GM18526 (cell line): ENCODE measurements around the gene BMPR1B.

Source experiments
- POLR2A ChIP-seq: IDR thresholded peaks from 3 replicates; pipeline ENCODE4 v1.6.1; 2011; ENCODE audit not compliant: insufficient read length; ENCODE audit errors: extremely low read depth

The BMPR1B gene

GRCh38 chr4:94941706-94942105 is 184.0 kb downstream of the BMPR1B start:
- TF ChIP-seq POLR2A: no peak

- TF ChIP-seq POLR2A: no peak
These were observed 187.0 kb downstream of the BMPR1B start for GRCh38 chr4:94944726-94945125.

- TF ChIP-seq POLR2A: no peak
These were observed 189.9 kb downstream of the BMPR1B start for GRCh38 chr4:94947681-94948108.

GRCh38 chr4:94954251-94954650 is 196.5 kb downstream of the BMPR1B start:
- TF ChIP-seq POLR2A: no peak

GRCh38 chr4:94957030-94957429 is 199.3 kb downstream of the BMPR1B start:
- TF ChIP-seq POLR2A: no peak

- no peak for TF ChIP-seq POLR2A
These were observed 201.6 kb downstream of the BMPR1B start for GRCh38 chr4:94959307-94959706.

GRCh38 chr4:94960708-94961107 is 203.0 kb downstream of the BMPR1B start:
- TF ChIP-seq POLR2A: no peak

GRCh38 chr4:94961420-94961819 is 203.7 kb downstream of the BMPR1B start:
- no peak for TF ChIP-seq POLR2A

- TF ChIP-seq POLR2A: no peak
These were observed 204.7 kb downstream of the BMPR1B start for GRCh38 chr4:94962484-94962883.

- no peak for TF ChIP-seq POLR2A
These were observed 208.1 kb downstream of the BMPR1B start for GRCh38 chr4:94965852-94966251.

- TF ChIP-seq POLR2A: no peak
These were observed 210.7 kb downstream of the BMPR1B start for GRCh38 chr4:94968493-94968892.

GRCh38 chr4:94970650-94971049 is 212.9 kb downstream of the BMPR1B start:
- no peak for TF ChIP-seq POLR2A

GRCh38 chr4:94974773-94975172 is 217.0 kb downstream of the BMPR1B start:
- TF ChIP-seq POLR2A: no peak

- TF ChIP-seq POLR2A: no peak
These were observed 218.7 kb downstream of the BMPR1B start for GRCh38 chr4:94976371-94977011.

- no peak for TF ChIP-seq POLR2A
These were observed 221.1 kb downstream of the BMPR1B start for GRCh38 chr4:94978904-94979303.

GRCh38 chr4:94979621-94980020 is 221.9 kb downstream of the BMPR1B start:
- no peak for TF ChIP-seq POLR2A

GRCh38 chr4:94995684-94996394 is 238.1 kb downstream of the BMPR1B start:
- no peak for TF ChIP-seq POLR2A
